ENCODE measurements around the gene TGFBR3. TPM values are rescaled to one million over a fixed set of nuclear protein-coding genes. Genes with fewer than 3 reads are reported as not detected.

Gene TGFBR3
- total and polyA plus RNA-seq, 2 of the 8 experiments (the other 6 are each of a cell fraction or from before 2014, with no cell fraction given) = 2.0 to 6.1 TPM

DNA sequence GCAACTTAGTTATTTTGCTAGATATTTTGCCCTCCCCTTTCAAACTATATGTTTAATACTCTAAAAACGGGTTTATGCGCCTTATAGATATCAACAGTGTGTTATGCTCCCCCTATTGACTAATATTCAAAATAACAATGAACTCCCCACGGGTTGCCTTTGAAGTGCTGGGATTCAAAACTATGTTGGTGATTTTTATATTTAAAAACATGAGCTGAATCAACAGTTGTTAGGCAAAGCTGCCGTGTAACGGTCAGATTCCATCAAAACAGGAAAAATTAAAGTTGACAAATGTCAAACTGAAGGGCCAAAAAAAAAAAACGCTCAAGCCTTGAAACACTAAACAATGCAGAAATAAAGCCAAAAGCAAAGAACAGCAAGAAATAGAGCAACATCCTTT is 2.5 kb downstream of the TGFBR3 start:
- H3K27me3 ChIP-seq (replicated peaks in 1 of 4; ENCODE audit: control insufficient read depth in 3 of 4, extremely low read depth in 1 of 4, insufficient read depth in 3 of 4, low read length in 3 of 4) = peaks cover 6 to 34% (median 24%) of the 10 kb centered on the region in 4 experiments
- H3K14ac ChIP-seq (ENCODE audit: insufficient read length) = no peak overlapping the region
- 77% methylated on average over 6 of the region's 6 CpGs; no CpG with 5 or more reads in 1 of the 2 experiments for WGBS, 2 experiments (ENCODE audit: extremely low coverage in 1 of 2, insufficient coverage in 1 of 2, insufficient read length in 1 of 2, insufficient replicate concordance in 2 of 2, low coverage in 1 of 2, low lambda C conversion rate in 2 of 2, missing lambda C conversion rate in 1 of 2)
- H3K9ac ChIP-seq (replicated peaks in 1 of 4; ENCODE audit: extremely low read depth in 1 of 4, low read depth in 3 of 4, low read length in 3 of 4) = no peak overlapping the region
- no peaks in the 10 kb centered on the region for H3K79me2 ChIP-seq (ENCODE audit: control insufficient read depth in 1 of 2, insufficient read depth in 2 of 2, low read length in 2 of 2)
- H3K23ac ChIP-seq (ENCODE audit: insufficient read length) = no peak overlapping the region
- peaks cover 0 to 5% (median 4%) of the 10 kb centered on the region in 4 experiments; a peak in 4 of 7 replicates for H3K4me1 ChIP-seq (replicated peaks in 1 of 4; ENCODE audit: control insufficient read depth in 3 of 4, insufficient read depth in 4 of 4, low read length in 3 of 4)
- no peak overlapping the region for H3K4me2 ChIP-seq (ENCODE audit: insufficient read depth in 1 of 2, low read depth in 2 of 2, low read length in 2 of 2)
- H3K79me1 ChIP-seq (ENCODE audit: low read depth, low read length) = no peaks in the 10 kb centered on the region
- H4K5ac ChIP-seq (ENCODE audit: insufficient read length, low read depth, low read length) = no peak overlapping the region
- ChIA-PET POLR2A (ENCODE audit: partially characterized antibody) (no interaction called here), CTCF (ENCODE audit: partially characterized antibody) (interaction anchor here (0.6 to 1.4 kb wide), 5 partner anchors 8 to 46 kb away, joined by 3 to 5 read pairs (median 3); no protein-coding TSS in a partner anchor)
- H3K56ac ChIP-seq (replicated peaks; ENCODE audit: insufficient read length, low read depth, low read length) = no peak overlapping the region
- peaks cover 12% of the 10 kb centered on the region for H3K23me2 ChIP-seq (ENCODE audit: low read depth, low read length)
- no peak overlapping the region for H3K18ac ChIP-seq (ENCODE audit: extremely low read depth, low read length)
- H2AK5ac ChIP-seq (ENCODE audit: low read depth, low read length) = no peak overlapping the region
- H2BK120ac ChIP-seq (replicated peaks; ENCODE audit: low read depth, low read length) = no peak overlapping the region
- no peak overlapping the region for H3K4ac ChIP-seq (replicated peaks; ENCODE audit: insufficient read length, low read depth, low read length)
- no peak overlapping the region for H2BK12ac ChIP-seq (ENCODE audit: low read depth, low read length)
- no peaks in the 10 kb centered on the region for H3K9me3 ChIP-seq (ENCODE audit: insufficient read depth in 2 of 2, low read depth in 1 of 2, low read length in 1 of 2)
- no peak overlapping the region for H2BK5ac ChIP-seq (ENCODE audit: low read depth, low read length)
- H2AFZ ChIP-seq (ENCODE audit: low read length) = no peak overlapping the region
- no peak overlapping the region for H3K4me3 ChIP-seq (ENCODE audit: extremely low read depth in 1 of 4, insufficient read depth in 2 of 4, low read depth in 3 of 4, low read length in 4 of 4)
- DNase-seq (ENCODE audit: low read depth in 1 of 2, low spot score in 2 of 2) (no peak), FAIRE-seq (no peak)
- no peak overlapping the region for H2BK20ac ChIP-seq (ENCODE audit: low read length)
- no peak overlapping the region for H2BK15ac ChIP-seq (ENCODE audit: low read length)
- no peak overlapping the region for H3K27ac ChIP-seq (ENCODE audit: low read depth, low read length)
- H3K36me3 ChIP-seq (ENCODE audit: control insufficient read depth in 2 of 4, insufficient read depth in 4 of 4, low read length in 3 of 4) = no peaks in the 10 kb centered on the region
- H4K20me1 ChIP-seq (replicated peaks in 1 of 2; ENCODE audit: control insufficient read depth in 1 of 2, insufficient read depth in 2 of 2, low read length in 2 of 2) = peaks cover 2 to 4% of the 10 kb centered on the region in 2 experiments
- no peak overlapping the region for H4K91ac ChIP-seq (replicated peaks; ENCODE audit: insufficient read length, low read length)
- H4K8ac ChIP-seq (ENCODE audit: extremely low read depth, insufficient read depth, low read length) = no peak overlapping the region
- TF ChIP-seq, protein P1, sequence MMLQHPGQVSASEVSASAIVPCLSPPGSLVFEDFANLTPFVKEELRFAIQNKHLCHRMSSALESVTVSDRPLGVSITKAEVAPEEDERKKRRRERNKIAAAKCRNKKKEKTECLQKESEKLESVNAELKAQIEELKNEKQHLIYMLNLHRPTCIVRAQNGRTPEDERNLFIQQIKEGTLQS (IDR thresholded peaks at IDR 0.05; ENCODE audit: insufficient read depth, low read depth, low read length) = no peak
- TF ChIP-seq NANOG (IDR thresholded peaks at IDR 0.05; ENCODE audit: insufficient read depth, low read depth, low read length, poor library complexity, severe bottlenecking) = no peak
- TF ChIP-seq ASH2L (IDR thresholded peaks at IDR 0.05; ENCODE audit: low read length) = no peak
- no peak for TF ChIP-seq RFX5 (IDR thresholded peaks at IDR 0.05; ENCODE audit: borderline replicate concordance, low read depth, low read length)
- no peak for TF ChIP-seq SUZ12 (IDR thresholded peaks at IDR 0.05; ENCODE audit: low read length)
- no peak for TF ChIP-seq SP4 (IDR thresholded peaks at IDR 0.05; ENCODE audit: low read length)
- no peak for TF ChIP-seq KDM1A (IDR thresholded peaks at IDR 0.05; ENCODE audit: borderline replicate concordance, low read length)
- TF ChIP-seq BCL11A (IDR thresholded peaks at IDR 0.05; ENCODE audit: low read depth in 2 of 2, low read length in 2 of 2) = no peak
- no peak for TF ChIP-seq SIN3A (conservative IDR thresholded peaks at IDR 0.05 in 1 of 2, IDR thresholded peaks at IDR 0.05 in 1 of 2; ENCODE audit: low read depth in 1 of 2, low read length in 2 of 2)
- no peak for TF ChIP-seq CREB1 (IDR thresholded peaks at IDR 0.05)
- TF ChIP-seq POLR2A (IDR thresholded peaks at IDR 0.05; ENCODE audit: control extremely low read depth in 1 of 2, low read depth in 2 of 2, low read length in 2 of 2) = no peak
- TF ChIP-seq, protein P2, sequence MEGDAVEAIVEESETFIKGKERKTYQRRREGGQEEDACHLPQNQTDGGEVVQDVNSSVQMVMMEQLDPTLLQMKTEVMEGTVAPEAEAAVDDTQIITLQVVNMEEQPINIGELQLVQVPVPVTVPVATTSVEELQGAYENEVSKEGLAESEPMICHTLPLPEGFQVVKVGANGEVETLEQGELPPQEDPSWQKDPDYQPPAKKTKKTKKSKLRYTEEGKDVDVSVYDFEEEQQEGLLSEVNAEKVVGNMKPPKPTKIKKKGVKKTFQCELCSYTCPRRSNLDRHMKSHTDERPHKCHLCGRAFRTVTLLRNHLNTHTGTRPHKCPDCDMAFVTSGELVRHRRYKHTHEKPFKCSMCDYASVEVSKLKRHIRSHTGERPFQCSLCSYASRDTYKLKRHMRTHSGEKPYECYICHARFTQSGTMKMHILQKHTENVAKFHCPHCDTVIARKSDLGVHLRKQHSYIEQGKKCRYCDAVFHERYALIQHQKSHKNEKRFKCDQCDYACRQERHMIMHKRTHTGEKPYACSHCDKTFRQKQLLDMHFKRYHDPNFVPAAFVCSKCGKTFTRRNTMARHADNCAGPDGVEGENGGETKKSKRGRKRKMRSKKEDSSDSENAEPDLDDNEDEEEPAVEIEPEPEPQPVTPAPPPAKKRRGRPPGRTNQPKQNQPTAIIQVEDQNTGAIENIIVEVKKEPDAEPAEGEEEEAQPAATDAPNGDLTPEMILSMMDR (IDR thresholded peaks at IDR 0.05; ENCODE audit: control extremely low read depth in 1 of 3, insufficient read depth in 1 of 3, low read depth in 1 of 3, low read length in 3 of 3) = no peak

Data from H1 (cell line).